Gastroesophageal sphincter (tissue), 3 donors: ENCODE measurements around the gene RPP25.

Experiments
- CTCF ChIP-seq, 4 experiments: fragments of 200-600 bp in 2 of 4; fragments of 450-650 bp in 2 of 4; sonication (generic) in 1 of 4; IDR thresholded peaks; one replicate each; pipeline ENCODE4 v1.5.1; 2017 to 2019; ENCODE audit warnings: antibody characterized with exemption in 4 of 4, mild to moderate bottlenecking in 2 of 4, moderate library complexity in 2 of 4
- POLR2A ChIP-seq, 2 donors: fragments of 450-650 bp; IDR thresholded peaks; one replicate each; pipeline ENCODE4 v1.6.1; 2017; ENCODE audit warnings: antibody characterized with exemption in 2 of 2, mild to moderate bottlenecking in 2 of 2, moderate library complexity in 1 of 2
- POLR2AphosphoS5 ChIP-seq: sonication (generic); formaldehyde crosslinking; IDR thresholded peaks from one replicate; pipeline ENCODE4 v1.6.1; 2017; ENCODE audit warnings: antibody characterized with exemption

GRCh38 chr15:74920456-74920855 lies 36.1 kb downstream of the RPP25 start:
- TF ChIP-seq CTCF (IDR thresholded peaks at IDR 0.05) (no peak), POLR2A (IDR thresholded peaks at IDR 0.05) (no peak), POLR2AphosphoS5 (no peak)
